Small intestine (tissue), 7 donors: ENCODE data around the gene GSTT2B. TPM values are rescaled to one million over a fixed set of nuclear protein-coding genes. Genes with fewer than 3 reads are reported as not detected.
"Not testable (repeated sequence)": the region's sequence is repeated elsewhere in the genome, so short reads cannot be mapped to it uniquely, and the experiment has no call there.

Experiments used
- DNase-seq, 2 donors: peaks; one replicate each; pipeline versions ENCODE4 v3.0.0 to v3.0.0-alpha.2; 2013
- FAIRE-seq: peaks from 2 replicates; lab custom pipeline; 2012; peaks lifted over from hg19 to GRCh38; lab: Jason Lieb, UNC
- H3K27ac ChIP-seq, 3 donors: one replicate each; pipeline ENCODE4 v1.5.1; 2013; ENCODE audit warnings: low read length in 2 of 3, mild to moderate bottlenecking in 2 of 3, control low read depth in 1 of 3, inconsistent platforms in 1 of 3, low read depth in 1 of 3, moderate library complexity in 1 of 3
- H3K27me3 ChIP-seq, 3 donors: one replicate each; pipeline ENCODE4 v1.6.1; 2013; ENCODE audit warnings: low read length in 3 of 3, inconsistent platforms in 1 of 3; ENCODE audit not compliant: control insufficient read depth in 3 of 3, insufficient read depth in 3 of 3
- H3K36me3 ChIP-seq, 3 donors: one replicate each; pipeline ENCODE4 v1.6.1; 2013; ENCODE audit warnings: low read length in 3 of 3, inconsistent platforms in 1 of 3, low read depth in 1 of 3, mild to moderate bottlenecking in 1 of 3, moderate library complexity in 1 of 3; ENCODE audit not compliant: control insufficient read depth in 3 of 3, insufficient read depth in 2 of 3
- H3K4me1 ChIP-seq, 3 donors: one replicate each; pipeline ENCODE4 v1.6.1; 2013; ENCODE audit warnings: low read length in 2 of 3, inconsistent platforms in 1 of 3, low read depth in 1 of 3, mild to moderate bottlenecking in 1 of 3, moderate library complexity in 1 of 3; ENCODE audit not compliant: control insufficient read depth in 3 of 3, insufficient read depth in 2 of 3
- H3K4me3 ChIP-seq, 3 donors: one replicate each; pipeline ENCODE4 v1.5.1; 2013; ENCODE audit warnings: low read length in 3 of 3, control low read depth in 1 of 3, inconsistent platforms in 1 of 3, low read depth in 1 of 3, mild to moderate bottlenecking in 1 of 3, moderate library complexity in 1 of 3
- H3K9me3 ChIP-seq, 2 donors: one replicate each; pipeline ENCODE4 v1.6.1; 2013; ENCODE audit warnings: low read depth in 1 of 2, low read length in 1 of 2; ENCODE audit not compliant: control insufficient read depth in 2 of 2, insufficient read depth in 1 of 2
- WGBS, 3 donors: extraction: QIAGEN DNeasy Blood & Tissue Kit; methylation state at CpG; one replicate each; pipeline ENCODE4 v1.1.7; 2013; 5-methylcytosine and 5-hydroxymethylcytosine counted together
- polyA plus RNA-seq, 4 donors: library from polyadenylated mRNA; stranded (reverse) in 3 of 4; unstranded in 1 of 4; fragments of 200-250 nt in 3 of 4; fragments of 120-200 nt in 1 of 4; gene quantifications; one replicate each; pipeline versions ENCODE4 v1.2.1 to v1.2.3, GENCODE V29; 2013
- donor health status: healthy with polysubstance abuse.
- donor health status: control.
- donor health status: control.
- donor health status: Bipolar disorder and iron deficiency.
- donor health status: healthy.

GSTT2B gene
- polyA plus RNA-seq, 4 donors, result 1.1 to 6.7 (median 2.1) TPM; not detected in 1

- not testable (repeated sequence) for DNase-seq, H3K4me1 ChIP-seq, H3K27ac ChIP-seq, H3K27me3 ChIP-seq, H3K4me3 ChIP-seq, FAIRE-seq
- H3K9me3 ChIP-seq, result peaks cover 0 to 19% of the 10 kb centered on the region in 2 donors
- 83 to 92% (median 91%) methylated on average over 13 of the region's 13 CpGs for WGBS, 3 donors
- H3K36me3 ChIP-seq, result peaks cover 0 to 23% (median 22%) of the 10 kb centered on the region in 3 donors
These were observed 39.3 kb downstream of the GSTT2B start for GRCh38 chr22:23921586-23922201.

- not testable (repeated sequence) for FAIRE-seq, H3K27me3 ChIP-seq, H3K4me3 ChIP-seq, H3K4me1 ChIP-seq, DNase-seq
- Histone ChIP-seq H3K36me3 (peaks cover 0 to 20% (median 11%) of the 10 kb centered on the region in 3 donors), H3K9me3 (peaks cover 0 to 10% of the 10 kb centered on the region in 2 donors), H3K27ac (peak overlapping the region in 1 of 3 donors; percentile 77)
- 87 to 96% (median 90%) methylated on average over 1 of the region's 1 CpG for WGBS, 3 donors
These were observed 40.8 kb downstream of the GSTT2B start for GRCh38 chr22:23920267-23920611.

GRCh38 chr22:23915290-23915689 lies 45.7 kb downstream of the GSTT2B start:
- H3K9me3 ChIP-seq, result no peaks in the 10 kb centered on the region

GRCh38 chr22:23913661-23914353 lies 47.2 kb downstream of the GSTT2B start:
- Histone ChIP-seq H3K4me1 (peaks cover 0 to 35% (median 6%) of the 10 kb centered on the region in 3 donors), H3K36me3 (peaks cover 0 to 6% (median 4%) of the 10 kb centered on the region in 3 donors), H3K9me3 (no peaks in the 10 kb centered on the region), H3K27me3 (no peaks in the 10 kb centered on the region), H3K27ac (peak overlapping the region; percentile 72 to 91 (median 86)), H3K4me3 (peak overlapping the region; percentile 20 to 64 (median 47))
- FAIRE-seq (no peak), DNase-seq (peak; percentile 100)
- 0 to 1% (median 0%) methylated on average over 42 to 44 of the region's 44 CpGs for WGBS, 3 donors

More at GRCh38 chr22:23915290-23915689, 45.7 kb downstream of the GSTT2B start:
- Histone ChIP-seq H3K36me3 (peaks cover 0 to 8% (median 7%) of the 10 kb centered on the region in 3 donors), H3K27ac (peak overlapping the region; percentile 24 to 76 (median 44)), H3K4me3 (no peak overlapping the region), H3K4me1 (peaks cover 0 to 20% (median 4%) of the 10 kb centered on the region in 3 donors), H3K27me3 (no peaks in the 10 kb centered on the region)
- 29 to 58% (median 40%) methylated on average over 3 of the region's 3 CpGs for WGBS, 3 donors
- FAIRE-seq (no peak), DNase-seq (peak; percentile 49 to 80)

GRCh38 chr22:23913306-23913660 lies 47.7 kb downstream of the GSTT2B start:
- peaks cover 0 to 6% (median 0%) of the 10 kb centered on the region in 3 donors for H3K36me3 ChIP-seq
- H3K4me1 ChIP-seq, result peaks cover 0 to 40% (median 8%) of the 10 kb centered on the region in 3 donors
- 0 to 5% (median 0%) methylated on average over 1 of the region's 1 CpG for WGBS, 3 donors
- DNase-seq (peak in 1 of 2 donors; percentile 31), FAIRE-seq (no peak)
- H3K4me3 ChIP-seq, result peak overlapping the region in 2 of 3 donors; percentile 47 to 64
- no peaks in the 10 kb centered on the region for H3K9me3 ChIP-seq
- peak overlapping the region; percentile 72 to 91 (median 86) for H3K27ac ChIP-seq
- H3K27me3 ChIP-seq, result no peaks in the 10 kb centered on the region

GRCh38 chr22:23912293-23912903 lies 48.6 kb downstream of the GSTT2B start:
- Histone ChIP-seq H3K4me3 (no peak overlapping the region), H3K9me3 (no peaks in the 10 kb centered on the region), H3K27ac (no peak overlapping the region), H3K4me1 (peaks cover 0 to 45% (median 8%) of the 10 kb centered on the region in 3 donors), H3K36me3 (peaks cover 0 to 10% (median 0%) of the 10 kb centered on the region in 3 donors), H3K27me3 (no peaks in the 10 kb centered on the region)
- FAIRE-seq (no peak), DNase-seq (no peak)
- 85 to 90% (median 85%) methylated on average over 9 of the region's 9 CpGs for WGBS, 3 donors

GRCh38 chr22:23911318-23911980 lies 49.5 kb downstream of the GSTT2B start:
- DNase-seq (no peak), FAIRE-seq (no peak)
- Histone ChIP-seq H3K27ac (no peak overlapping the region), H3K27me3 (no peaks in the 10 kb centered on the region), H3K4me3 (no peak overlapping the region), H3K4me1 (peaks cover 0 to 45% (median 8%) of the 10 kb centered on the region in 3 donors), H3K36me3 (peaks cover 0 to 7% (median 0%) of the 10 kb centered on the region in 3 donors), H3K9me3 (no peaks in the 10 kb centered on the region)
- 90 to 96% (median 92%) methylated on average over 12 of the region's 12 CpGs for WGBS, 3 donors
